Neural progenitor cell (in vitro differentiated cells): ENCODE measurements around the gene PAK6. TPM values are rescaled to one million over a fixed set of nuclear protein-coding genes. Genes with fewer than 3 reads are reported as not detected.

ENCODE experiments used
- DNase-seq: peaks from one replicate; pipeline ENCODE4 v3.0.0-alpha.2; 2016; ENCODE audit warnings: low spot score
- H2AFZ ChIP-seq: fragments of 200-600 bp; sonication (generic); replicated peaks from 2 replicates; pipeline ENCODE4 v1.6.1; 2016; ENCODE audit warnings: antibody characterized with exemption
- H3F3A ChIP-seq: fragments of 200-600 bp; sonication (generic); 2 replicates; pipeline ENCODE4 v1.6.1; 2016; ENCODE audit warnings: antibody characterized with exemption, low read depth
- H3K27ac ChIP-seq: fragments of 200-600 bp; sonication (generic); 2 replicates; pipeline ENCODE4 v1.5.1; 2016; ENCODE audit warnings: mild to moderate bottlenecking
- H3K27me3 ChIP-seq: fragments of 200-600 bp; sonication (generic); 2 replicates; pipeline ENCODE4 v1.6.1; 2016; ENCODE audit warnings: mild to moderate bottlenecking, moderate library complexity
- H3K36me3 ChIP-seq: fragments of 200-600 bp; sonication (generic); 2 replicates; pipeline ENCODE4 v1.5.1; 2016
- H3K4me1 ChIP-seq: fragments of 200-600 bp; sonication (generic); 2 replicates; pipeline ENCODE4 v1.6.1; 2016; ENCODE audit warnings: mixed run types
- H3K4me2 ChIP-seq: fragments of 200-600 bp; sonication (generic); 2 replicates; pipeline ENCODE4 v1.6.1; 2016
- H3K4me3 ChIP-seq: fragments of 200-600 bp; sonication (generic); 2 replicates; pipeline ENCODE4 v1.5.1; 2016
- H3K79me2 ChIP-seq: fragments of 200-600 bp; sonication (generic); 2 replicates; pipeline ENCODE4 v1.6.1; 2016; ENCODE audit warnings: low read depth
- H3K9ac ChIP-seq: fragments of 200-600 bp; sonication (generic); 2 replicates; pipeline ENCODE4 v1.6.1; 2016
- H3K9me3 ChIP-seq: fragments of 200-600 bp; sonication (generic); 2 replicates; pipeline ENCODE4 v1.5.1; 2016; ENCODE audit warnings: low read depth
- H4K20me1 ChIP-seq: fragments of 200-600 bp; sonication (generic); 2 replicates; pipeline ENCODE4 v1.6.1; 2016; ENCODE audit warnings: low read depth
- H3K27ac Mint-ChIP-seq: 3 replicates; pipeline ENCODE4 v1.8.0; 2021; ENCODE audit warnings: mixed read lengths
- H3K27me3 Mint-ChIP-seq: 2 replicates; pipeline ENCODE4 v1.8.0; 2022; ENCODE audit warnings: low read depth, mild to moderate bottlenecking, inconsistent platforms, moderate library complexity, mixed read lengths; ENCODE audit not compliant: insufficient read depth
- H3K36me3 Mint-ChIP-seq: 3 replicates; pipeline ENCODE4 v1.8.0; 2021; ENCODE audit warnings: mixed read lengths
- H3K4me1 Mint-ChIP-seq: 3 replicates; pipeline ENCODE4 v1.8.0; 2021; ENCODE audit warnings: mixed read lengths
- H3K4me3 Mint-ChIP-seq: 3 replicates; pipeline ENCODE4 v1.8.0; 2021; ENCODE audit warnings: mild to moderate bottlenecking, moderate library complexity, mixed read lengths
- H3K9me3 Mint-ChIP-seq: 3 replicates; pipeline ENCODE4 v1.8.0; 2020; ENCODE audit warnings: mixed read lengths
- CTCF ChIP-seq: fragments of 200-600 bp; sonication (generic); IDR thresholded peaks from 2 replicates; pipeline ENCODE4 v1.5.1; 2017; ENCODE audit warnings: antibody characterized with exemption, mild to moderate bottlenecking
- EZH2 ChIP-seq: fragments of 200-600 bp; sonication (generic); IDR thresholded peaks from 2 replicates; pipeline ENCODE4 v1.6.1; 2017; ENCODE audit warnings: antibody characterized with exemption, mild to moderate bottlenecking, moderate library complexity
- EZH2phosphoT487 ChIP-seq: fragments of 200-600 bp; sonication (generic); IDR thresholded peaks from 2 replicates; pipeline ENCODE4 v1.6.1; 2017; ENCODE audit warnings: antibody characterized with exemption
- total RNA-seq: library from RNA; depleted of rRNA; stranded (reverse); fragments of >200 nt; gene quantifications from 2 replicates; pipeline ENCODE4 v1.2.3, GENCODE V29; 2015; ENCODE audit warnings: low replicate concordance

PAK6 gene
- total RNA-seq, 1 donor from 2014 or later, result not detected

- H3K4me3 Mint-ChIP-seq, result no peak overlapping the region
- H3K4me1 ChIP-seq, result peaks cover 8% of the 10 kb centered on the region
- H3K4me1 Mint-ChIP-seq, result peaks cover 34% of the 10 kb centered on the region
- H3K36me3 Mint-ChIP-seq, result peaks cover 4% of the 10 kb centered on the region
- peaks cover 8% of the 10 kb centered on the region for H3F3A ChIP-seq
- H3K36me3 ChIP-seq, result no peaks in the 10 kb centered on the region
- H3K27me3 Mint-ChIP-seq, result peaks cover 39% of the 10 kb centered on the region
- H3K9ac ChIP-seq, result no peak overlapping the region
- no peak for TF ChIP-seq EZH2
- no peak for TF ChIP-seq EZH2phosphoT487
- no peak for TF ChIP-seq CTCF
- no peak overlapping the region for H2AFZ ChIP-seq
- DNase-seq, result no peak
- H3K4me2 ChIP-seq, result no peak overlapping the region
- peaks cover 38% of the 10 kb centered on the region for H3K27me3 ChIP-seq
- no peaks in the 10 kb centered on the region for H4K20me1 ChIP-seq
- H3K9me3 Mint-ChIP-seq, result peaks cover 4% of the 10 kb centered on the region
- H3K27ac ChIP-seq, result no peak overlapping the region
- no peaks in the 10 kb centered on the region for H3K9me3 ChIP-seq
- H3K4me3 ChIP-seq, result no peak overlapping the region
- H3K79me2 ChIP-seq, result no peaks in the 10 kb centered on the region
- no peak overlapping the region for H3K27ac Mint-ChIP-seq
Observed at GRCh38 chr15:40256638-40257235, 17.9 kb downstream of the PAK6 start.

GRCh38 chr15:40257656-40258450, 19.0 kb downstream of the PAK6 start:
- H3K4me1 Mint-ChIP-seq, result peaks cover 34% of the 10 kb centered on the region

GRCh38 chr15:40258544-40258943, 19.7 kb downstream of the PAK6 start:
- Mint-ChIP-seq H3K36me3 (peaks cover 4% of the 10 kb centered on the region), H3K9me3 (peaks cover 8% of the 10 kb centered on the region), H3K4me1 (peaks cover 32% of the 10 kb centered on the region), H3K27me3 (peaks cover 30% of the 10 kb centered on the region), H3K4me3 (no peak overlapping the region), H3K27ac (no peak overlapping the region)
- Histone ChIP-seq H3F3A (peaks cover 4% of the 10 kb centered on the region), H3K27ac (no peak overlapping the region), H3K9me3 (no peaks in the 10 kb centered on the region), H3K36me3 (no peaks in the 10 kb centered on the region), H3K4me3 (no peak overlapping the region), H3K4me1 (no peaks in the 10 kb centered on the region), H3K9ac (no peak overlapping the region), H2AFZ (no peak overlapping the region), H3K79me2 (no peaks in the 10 kb centered on the region), H3K27me3 (peaks cover 20% of the 10 kb centered on the region), H3K4me2 (no peak overlapping the region), H4K20me1 (no peaks in the 10 kb centered on the region)
- DNase-seq, result peak; percentile 41
- TF ChIP-seq EZH2 (no peak), EZH2phosphoT487 (no peak), CTCF (no peak)

More at GRCh38 chr15:40257656-40258450, 19.0 kb downstream of the PAK6 start:
- H3K4me2 ChIP-seq, result no peak overlapping the region
- no peak overlapping the region for H2AFZ ChIP-seq
- DNase-seq, result no peak
- Mint-ChIP-seq H3K36me3 (peaks cover 4% of the 10 kb centered on the region), H3K4me3 (no peak overlapping the region), H3K9me3 (peaks cover 4% of the 10 kb centered on the region), H3K27ac (no peak overlapping the region), H3K27me3 (peaks cover 36% of the 10 kb centered on the region)
- TF ChIP-seq EZH2phosphoT487 (no peak), CTCF (no peak), EZH2 (no peak)
- H3K9ac ChIP-seq, result no peak overlapping the region
- peaks cover 27% of the 10 kb centered on the region for H3K27me3 ChIP-seq
- no peaks in the 10 kb centered on the region for H3K36me3 ChIP-seq
- no peak overlapping the region for H3K27ac ChIP-seq
- peaks cover 4% of the 10 kb centered on the region for H3F3A ChIP-seq
- no peaks in the 10 kb centered on the region for H4K20me1 ChIP-seq
- H3K4me3 ChIP-seq, result no peak overlapping the region
- no peaks in the 10 kb centered on the region for H3K79me2 ChIP-seq
- H3K9me3 ChIP-seq, result no peaks in the 10 kb centered on the region
- H3K4me1 ChIP-seq, result no peaks in the 10 kb centered on the region
